Keratinocyte (primary cell): ENCODE measurements around the gene MIS18BP1. TPM values are rescaled to one million over a fixed set of nuclear protein-coding genes. Genes with fewer than 3 reads are reported as not detected.

Experiments
- DNase-seq: peaks from one replicate; pipeline ENCODE4 v3.0.0-alpha.2; 2011; ENCODE audit warnings: low read depth, missing footprints, low spot score
- FAIRE-seq: peaks from 2 replicates; lab custom pipeline; 2011; peaks lifted over from hg19 to GRCh38; lab: Jason Lieb, UNC
- H2AFZ ChIP-seq: 2 replicates; pipeline ENCODE4 v1.6.0; 2012; ENCODE audit warnings: low read length, control low read depth, inconsistent platforms; ENCODE audit not compliant: control insufficient read depth
- H3K27ac ChIP-seq: 2 replicates; pipeline ENCODE4 v1.5.1; 2011; ENCODE audit warnings: low read length; ENCODE audit not compliant: control insufficient read depth, insufficient read depth
- H3K27me3 ChIP-seq: 3 replicates; pipeline ENCODE4 v1.6.0; 2011; ENCODE audit warnings: low read length; ENCODE audit not compliant: control insufficient read depth, insufficient read depth; ENCODE audit errors: extremely low read depth
- H3K36me3 ChIP-seq, 2 experiments: 2 replicates in 1 of 2; 3 replicates in 1 of 2; pipeline ENCODE4 v1.5.1; 2011; ENCODE audit warnings: low read length in 2 of 2, mild to moderate bottlenecking in 1 of 2; ENCODE audit not compliant: control insufficient read depth in 2 of 2, insufficient read depth in 2 of 2; ENCODE audit errors: extremely low read depth in 1 of 2
- H3K4me1 ChIP-seq: 3 replicates; pipeline ENCODE4 v1.5.1; 2011; ENCODE audit warnings: low read length; ENCODE audit not compliant: control insufficient read depth, insufficient read depth; ENCODE audit errors: extremely low read depth
- H3K4me2 ChIP-seq: 3 replicates; pipeline ENCODE4 v1.6.0; 2011; ENCODE audit warnings: low read depth, low read length; ENCODE audit not compliant: control insufficient read depth, insufficient read depth; ENCODE audit errors: extremely low read depth
- H3K4me3 ChIP-seq, 3 experiments: fragments of 200-600 bp in 1 of 3; sonication (generic) in 1 of 3; 2 replicates in 2 of 3; 3 replicates in 1 of 3; pipeline ENCODE4 v1.5.1; 2011 to 2016; ENCODE audit warnings: low read length in 3 of 3, mild to moderate bottlenecking in 3 of 3, control low read depth in 2 of 3, inconsistent platforms in 1 of 3, low read depth in 1 of 3, mixed read lengths in 1 of 3, mixed run types in 1 of 3, moderate library complexity in 1 of 3; ENCODE audit not compliant: control insufficient read depth in 2 of 3, insufficient read depth in 2 of 3; ENCODE audit errors: extremely low read depth in 1 of 3
- H3K79me2 ChIP-seq: 2 replicates; pipeline ENCODE4 v1.6.0; 2012; ENCODE audit warnings: low read length; ENCODE audit not compliant: control insufficient read depth, insufficient read depth
- H3K9ac ChIP-seq: 3 replicates; pipeline ENCODE4 v1.6.0; 2011; ENCODE audit warnings: low read length; ENCODE audit not compliant: control insufficient read depth, insufficient read depth; ENCODE audit errors: extremely low read depth
- H3K9me1 ChIP-seq: 3 replicates; pipeline ENCODE4 v1.6.0; 2011; ENCODE audit warnings: low read length; ENCODE audit not compliant: control insufficient read depth, insufficient read depth; ENCODE audit errors: extremely low read depth
- H3K9me3 ChIP-seq: 2 replicates; pipeline ENCODE4 v1.5.1; 2012; ENCODE audit warnings: low read depth, low read length; ENCODE audit not compliant: control insufficient read depth
- H4K20me1 ChIP-seq: 3 replicates; pipeline ENCODE4 v1.6.0; 2011; ENCODE audit warnings: low read length; ENCODE audit not compliant: control insufficient read depth, insufficient read depth; ENCODE audit errors: extremely low read depth
- EZH2 ChIP-seq: IDR thresholded peaks from one replicate; pipeline ENCODE4 v1.6.1; 2012; ENCODE audit warnings: inconsistent platforms, mild to moderate bottlenecking, low read length, moderate library complexity
- dilution Hi-C: fragments of 300-500 bp; cut with MboI; formaldehyde crosslinking; loops from one replicate; pipeline ENCODE4 v1.7.0; 2020; ENCODE audit warnings: low sequenced_read_pairs; ENCODE audit not compliant: extremely low pct_ligation_motif_present
- polyA plus RNA-seq, 5 experiments: library from polyadenylated mRNA; depleted of rRNA in 3 of 5; stranded (reverse) in 3 of 5; stranded (forward) in 1 of 5; unstranded in 1 of 5; fragments of >200 nt; gene quantifications; 1 replicate in 1 of 5; 2 replicates in 3 of 5; 3 replicates in 1 of 5; pipeline versions ENCODE4 v1.2.1 to v1.2.3, GENCODE V29; 2011 to 2012; ENCODE audit warnings: missing spikeins in 2 of 5, low read depth in 1 of 5, low replicate concordance in 1 of 5
- TF ChIP-seq, protein P1 (sequence below), 3 experiments: IDR thresholded peaks in 1 of 3; conservative IDR thresholded peaks in 1 of 3; optimal IDR thresholded peaks in 1 of 3; 2 replicates in 2 of 3; 3 replicates in 1 of 3; pipeline versions ENCODE3 to v1.5.1; 2011; ENCODE audit warnings: low read length in 3 of 3, mild to moderate bottlenecking in 3 of 3, moderate library complexity in 2 of 3, control low read depth in 1 of 3, inconsistent platforms in 1 of 3; ENCODE audit not compliant: insufficient read depth in 2 of 3; ENCODE audit errors: extremely low read depth in 1 of 3

MIS18BP1 gene
- polyA plus RNA-seq, 1 donor (not counting 4 experiments of a cell fraction or from before 2014, with no cell fraction given): 20.2 TPM

DNA sequence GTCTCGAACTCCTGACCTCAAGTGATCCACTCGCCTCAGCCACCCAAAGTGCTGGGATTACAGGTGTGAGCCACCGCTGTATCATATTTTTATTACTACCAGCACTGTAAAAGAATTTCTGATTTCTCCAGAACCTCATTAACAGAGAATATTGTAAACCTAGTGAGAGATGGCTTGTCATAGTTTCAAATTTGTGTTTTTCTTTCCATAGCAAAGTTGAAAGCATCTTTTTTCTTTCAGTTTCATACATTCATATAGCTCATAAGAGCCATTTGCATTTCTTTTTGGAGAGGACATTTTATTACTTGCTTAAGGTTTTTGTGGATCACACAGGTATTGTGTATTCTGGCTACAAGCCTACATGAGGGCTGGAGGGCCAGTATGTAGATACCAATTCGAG, 58.0 kb downstream of the MIS18BP1 start:
- H3K4me3 ChIP-seq: no peak overlapping the region
- DNase-seq (no peak), FAIRE-seq (no peak)
- H3K36me3 ChIP-seq: no peaks in the 10 kb centered on the region
- no peaks in the 10 kb centered on the region for H3K79me2 ChIP-seq
- no peak overlapping the region for H3K4me2 ChIP-seq
- H3K9me1 ChIP-seq: no peaks in the 10 kb centered on the region
- no peaks in the 10 kb centered on the region for H4K20me1 ChIP-seq
- TF ChIP-seq EZH2: no peak
- TF ChIP-seq, protein P1, sequence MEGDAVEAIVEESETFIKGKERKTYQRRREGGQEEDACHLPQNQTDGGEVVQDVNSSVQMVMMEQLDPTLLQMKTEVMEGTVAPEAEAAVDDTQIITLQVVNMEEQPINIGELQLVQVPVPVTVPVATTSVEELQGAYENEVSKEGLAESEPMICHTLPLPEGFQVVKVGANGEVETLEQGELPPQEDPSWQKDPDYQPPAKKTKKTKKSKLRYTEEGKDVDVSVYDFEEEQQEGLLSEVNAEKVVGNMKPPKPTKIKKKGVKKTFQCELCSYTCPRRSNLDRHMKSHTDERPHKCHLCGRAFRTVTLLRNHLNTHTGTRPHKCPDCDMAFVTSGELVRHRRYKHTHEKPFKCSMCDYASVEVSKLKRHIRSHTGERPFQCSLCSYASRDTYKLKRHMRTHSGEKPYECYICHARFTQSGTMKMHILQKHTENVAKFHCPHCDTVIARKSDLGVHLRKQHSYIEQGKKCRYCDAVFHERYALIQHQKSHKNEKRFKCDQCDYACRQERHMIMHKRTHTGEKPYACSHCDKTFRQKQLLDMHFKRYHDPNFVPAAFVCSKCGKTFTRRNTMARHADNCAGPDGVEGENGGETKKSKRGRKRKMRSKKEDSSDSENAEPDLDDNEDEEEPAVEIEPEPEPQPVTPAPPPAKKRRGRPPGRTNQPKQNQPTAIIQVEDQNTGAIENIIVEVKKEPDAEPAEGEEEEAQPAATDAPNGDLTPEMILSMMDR (optimal IDR thresholded peaks at IDR 0.05 in 1 of 3, IDR thresholded peaks at IDR 0.05 in 1 of 3, conservative IDR thresholded peaks at IDR 0.05 in 1 of 3; ENCODE audit: extremely low read depth in 1 of 3, insufficient read depth in 2 of 3, low read length in 3 of 3): no peak
- dilution Hi-C loops: no loop called here
- no peak overlapping the region for H3K27ac ChIP-seq
- no peaks in the 10 kb centered on the region for H3K9me3 ChIP-seq
- no peak overlapping the region for H2AFZ ChIP-seq
- H3K9ac ChIP-seq: no peak overlapping the region
- H3K27me3 ChIP-seq: no peaks in the 10 kb centered on the region
- H3K4me1 ChIP-seq: peaks cover 15% of the 10 kb centered on the region

DNA sequence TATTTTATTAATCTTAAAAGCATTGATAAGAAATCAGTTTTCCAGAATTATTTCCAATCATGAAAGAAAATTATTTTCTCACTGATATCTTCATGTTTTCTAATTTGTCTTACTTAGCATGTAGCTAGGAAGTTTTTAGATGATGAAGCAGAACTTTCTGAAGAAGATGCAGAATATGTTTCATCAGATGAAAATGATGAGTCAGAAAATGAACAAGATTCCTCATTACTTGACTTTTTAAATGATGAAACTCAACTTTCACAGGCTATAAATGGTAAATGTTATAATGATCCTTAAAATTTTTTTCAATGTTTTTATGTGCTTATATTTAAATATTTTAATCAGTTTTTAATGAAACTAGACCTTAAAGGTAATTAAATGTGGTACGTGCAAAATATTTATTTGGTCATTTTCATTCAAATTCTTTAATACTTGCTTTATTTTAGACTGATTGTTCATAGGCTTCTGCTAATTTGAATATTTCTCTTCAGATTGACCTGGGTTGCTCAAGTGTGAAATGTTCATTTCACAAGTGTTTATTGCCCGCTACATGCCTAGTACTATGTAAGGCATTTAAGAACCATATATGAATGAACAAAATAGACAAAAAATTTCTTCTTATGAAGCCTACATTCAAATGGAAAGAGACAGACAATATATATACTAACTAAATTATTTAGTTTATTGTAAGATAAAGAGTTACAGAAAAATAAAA, 67.7 kb downstream of the MIS18BP1 start:
- dilution Hi-C loops: no loop called here
- Histone ChIP-seq H2AFZ (no peak overlapping the region), H3K4me3 (no peak overlapping the region), H3K9ac (no peak overlapping the region), H4K20me1 (no peaks in the 10 kb centered on the region), H3K27ac (no peak overlapping the region), H3K27me3 (no peaks in the 10 kb centered on the region), H3K36me3 (no peaks in the 10 kb centered on the region), H3K4me2 (no peak overlapping the region), H3K4me1 (peaks cover 5% of the 10 kb centered on the region), H3K9me3 (no peaks in the 10 kb centered on the region), H3K79me2 (no peaks in the 10 kb centered on the region), H3K9me1 (no peaks in the 10 kb centered on the region)
- TF ChIP-seq, protein P1 (optimal IDR thresholded peaks at IDR 0.05 in 1 of 3, IDR thresholded peaks at IDR 0.05 in 1 of 3, conservative IDR thresholded peaks at IDR 0.05 in 1 of 3; ENCODE audit: extremely low read depth in 1 of 3, insufficient read depth in 2 of 3, low read length in 3 of 3): no peak
- TF ChIP-seq EZH2: no peak
- FAIRE-seq (no peak), DNase-seq (no peak)
